WTC11 (cell line): Measurements from ENCODE around the gene PFKP. TPM values are rescaled to one million over a fixed set of nuclear protein-coding genes. Genes with fewer than 3 reads are reported as not detected.

Experiments used
- ATAC-seq: fragments of 200-7000 bp; cut with Tn5 transposase; 2 replicates; pipeline ENCODE4 v1.10.0; 2021; ENCODE audit warnings: mild to moderate bottlenecking, moderate library complexity
- CTCF ChIA-PET: fragments of 300-600 bp; sonication (Branson Sonifier 250); formaldehyde crosslinking; loops from one replicate; lab custom pipeline; 2021; ENCODE audit warnings: antibody characterized with exemption; lab: Charles Lee
- POLR2A ChIA-PET: fragments of 350-600 bp; sonication (Branson Sonifier 250); formaldehyde crosslinking; loops from one replicate; lab custom pipeline; 2021; ENCODE audit warnings: antibody characterized with exemption; lab: Charles Lee
- DNase-seq: peaks from one replicate; pipeline ENCODE4 v3.0.0; 2021; ENCODE audit warnings: low spot score
- H3K27ac Mint-ChIP-seq: 2 replicates; pipeline ENCODE4 v1.8.0; 2021; ENCODE audit warnings: mixed read lengths
- H3K27me3 Mint-ChIP-seq: 2 replicates; pipeline ENCODE4 v1.8.0; 2021; ENCODE audit warnings: low read depth, mild to moderate bottlenecking, moderate library complexity, mixed read lengths
- H3K36me3 Mint-ChIP-seq: 2 replicates; pipeline ENCODE4 v1.8.0; 2021; ENCODE audit warnings: mixed read lengths
- H3K4me1 Mint-ChIP-seq: 2 replicates; pipeline ENCODE4 v1.8.0; 2022; ENCODE audit warnings: mixed read lengths
- H3K4me3 Mint-ChIP-seq: 2 replicates; pipeline ENCODE4 v1.8.0; 2021; ENCODE audit warnings: mild to moderate bottlenecking, moderate library complexity, mixed read lengths
- H3K9me3 Mint-ChIP-seq: 2 replicates; pipeline ENCODE4 v1.8.0; 2021; ENCODE audit warnings: mixed read lengths
- AFF4 ChIP-seq: sonication (generic); formaldehyde crosslinking; IDR thresholded peaks from 2 replicates; pipeline ENCODE4 v1.8.1; 2023; ENCODE audit warnings: mild to moderate bottlenecking, missing genetic modification reagents, borderline replicate concordance
- ARID4B ChIP-seq: sonication (generic); formaldehyde crosslinking; IDR thresholded peaks from 2 replicates; pipeline ENCODE4 v1.8.0; 2023; ENCODE audit warnings: missing genetic modification reagents, mild to moderate bottlenecking, borderline replicate concordance
- CDX4 ChIP-seq: fragments of 250-450 bp; sonication (Bioruptor Pico); IDR thresholded peaks from 2 replicates; pipeline ENCODE4 v1.9.0; 2021; ENCODE audit warnings: moderate library complexity, mild to moderate bottlenecking, inconsistent platforms, borderline replicate concordance
- CREM ChIP-seq: sonication (generic); formaldehyde crosslinking; IDR thresholded peaks from 2 replicates; pipeline ENCODE4 v1.8.1; 2022; ENCODE audit warnings: mild to moderate bottlenecking, missing genetic modification reagents, moderate library complexity
- FOXJ3 ChIP-seq: sonication (generic); formaldehyde crosslinking; IDR thresholded peaks from 2 replicates; pipeline ENCODE4 v1.9.0; 2021; ENCODE audit warnings: missing genetic modification reagents, mild to moderate bottlenecking, borderline replicate concordance
- MLX ChIP-seq: sonication (generic); formaldehyde crosslinking; IDR thresholded peaks from 2 replicates; pipeline ENCODE4 v1.8.1; 2023; ENCODE audit warnings: mild to moderate bottlenecking, missing genetic modification reagents, moderate library complexity
- NFATC4 ChIP-seq: fragments of 250-450 bp; sonication (Bioruptor Pico); IDR thresholded peaks from 2 replicates; pipeline ENCODE4 v1.9.0; 2021; ENCODE audit warnings: mild to moderate bottlenecking
- NR1H2 ChIP-seq: sonication (generic); formaldehyde crosslinking; IDR thresholded peaks from 2 replicates; pipeline ENCODE4 v1.9.0; 2021; ENCODE audit warnings: mild to moderate bottlenecking, moderate library complexity, missing genetic modification reagents
- NR3C1 ChIP-seq: sonication (generic); formaldehyde crosslinking; conservative IDR thresholded peaks from 2 replicates; pipeline ENCODE4 v1.8.1; 2023; ENCODE audit warnings: low read depth, mild to moderate bottlenecking, missing genetic modification reagents
- PRDM15 ChIP-seq: sonication (generic); formaldehyde crosslinking; IDR thresholded peaks from 2 replicates; pipeline ENCODE4 v1.8.0; 2022; ENCODE audit warnings: missing genetic modification reagents
- TCF7 ChIP-seq: sonication (generic); formaldehyde crosslinking; IDR thresholded peaks from 2 replicates; pipeline ENCODE4 v1.8.0; 2022; ENCODE audit warnings: mild to moderate bottlenecking, low read depth, missing genetic modification reagents, moderate library complexity
- ZMAT4 ChIP-seq: fragments of 250-450 bp; sonication (Bioruptor Pico); IDR thresholded peaks from 2 replicates; pipeline ENCODE4 v1.9.0; 2021; ENCODE audit warnings: mild to moderate bottlenecking
- ZNF317 ChIP-seq: sonication (generic); formaldehyde crosslinking; IDR thresholded peaks from 2 replicates; pipeline ENCODE4 v1.8.1; 2023; ENCODE audit warnings: low read depth, mild to moderate bottlenecking, moderate library complexity, missing genetic modification reagents, borderline replicate concordance
- ZNF396 ChIP-seq: fragments of 250-450 bp; sonication (Bioruptor Pico); IDR thresholded peaks from 2 replicates; pipeline ENCODE4 v1.8.0; 2021; ENCODE audit warnings: mild to moderate bottlenecking, moderate library complexity, borderline replicate concordance
- total RNA-seq: library from RNA; stranded (reverse); gene quantifications from 3 replicates; pipeline ENCODE4 v1.2.3, GENCODE V29; 2021

The PFKP gene
- total RNA-seq, 1 experiment from 2014 or later: 127 TPM

- no peak for TF ChIP-seq MLX (CRISPR knock-in tag)
- TF ChIP-seq ZNF317: no peak
- TF ChIP-seq NR3C1 (CRISPR knock-in tag): no peak
- no peak for TF ChIP-seq FOXJ3 (CRISPR knock-in tag)
Measured at GRCh38 chr10:3152566-3152935, 85.2 kb downstream of the PFKP start (continued).

GRCh38 chr10:3154666-3155065 lies 87.3 kb downstream of the PFKP start:
- CTCF ChIA-PET: no interaction called here
- no peak for TF ChIP-seq AFF4
- TF ChIP-seq, all 79 proteins: peak for 0
- POLR2A ChIA-PET: no interaction called here
- Mint-ChIP-seq H3K4me1 (no peaks in the 10 kb centered on the region), H3K27me3 (no peaks in the 10 kb centered on the region), H3K36me3 (peaks cover 61% of the 10 kb centered on the region), H3K27ac (no peak overlapping the region), H3K9me3 (no peaks in the 10 kb centered on the region), H3K4me3 (no peak overlapping the region)
- ATAC-seq (no peak), DNase-seq (no peak)

- DNase-seq (no peak), ATAC-seq (no peak)
- Mint-ChIP-seq H3K36me3 (peaks cover 49% of the 10 kb centered on the region), H3K9me3 (no peaks in the 10 kb centered on the region), H3K27ac (no peak overlapping the region), H3K27me3 (no peaks in the 10 kb centered on the region), H3K4me3 (no peak overlapping the region), H3K4me1 (no peaks in the 10 kb centered on the region)
- ChIA-PET POLR2A (interaction anchor here (0.6 kb wide), 1 partner anchor 312 kb away, joined by 6 read pairs; no protein-coding TSS in a partner anchor), CTCF (no interaction called here)
- TF ChIP-seq CREM (CRISPR knock-in tag) (no peak), ARID4B (no peak), NR1H2 (CRISPR knock-in tag) (no peak), NFATC4 (CRISPR knock-in tag) (no peak), AFF4 (no peak), CDX4 (CRISPR knock-in tag) (no peak), TCF7 (CRISPR knock-in tag) (no peak), PRDM15 (CRISPR knock-in tag) (no peak), ZNF396 (no peak), ZMAT4 (no peak)
Measured at GRCh38 chr10:3159152-3159551, 91.8 kb downstream of the PFKP start.
